Smooth muscle cell (in vitro differentiated cells): Measurements from ENCODE around the gene AKAP13. TPM values are rescaled to one million over a fixed set of nuclear protein-coding genes. Genes with fewer than 3 reads are reported as not detected.

ENCODE experiments used
- DNase-seq: peaks from one replicate; lab custom pipeline; 2025; ENCODE audit not compliant: unreplicated experiment; lab: John Stamatoyannopoulos, UW
- H2AFZ ChIP-seq: fragments of 200-600 bp; sonication (generic); 2 replicates; pipeline ENCODE4 v1.6.0; 2016; ENCODE audit warnings: antibody characterized with exemption, low read depth, mild to moderate bottlenecking
- H3F3A ChIP-seq: fragments of 200-600 bp; sonication (generic); 2 replicates; pipeline ENCODE4 v1.6.0; 2017; ENCODE audit warnings: antibody characterized with exemption, low read depth
- H3K27ac ChIP-seq: fragments of 200-600 bp; sonication (generic); 2 replicates; pipeline ENCODE4 v1.5.1; 2016; ENCODE audit warnings: low read depth, mild to moderate bottlenecking
- H3K27me3 ChIP-seq: fragments of 200-600 bp; sonication (generic); 2 replicates; pipeline ENCODE4 v1.6.1; 2016; ENCODE audit warnings: low read depth, mild to moderate bottlenecking
- H3K36me3 ChIP-seq: fragments of 200-600 bp; sonication (generic); 2 replicates; pipeline ENCODE4 v1.5.1; 2016; ENCODE audit warnings: low read depth
- H3K4me1 ChIP-seq: fragments of 200-600 bp; sonication (generic); 2 replicates; pipeline ENCODE4 v1.5.1; 2016; ENCODE audit warnings: low read depth
- H3K4me2 ChIP-seq: fragments of 200-600 bp; sonication (generic); 2 replicates; pipeline ENCODE4 v1.6.0; 2016; ENCODE audit warnings: mild to moderate bottlenecking
- H3K4me3 ChIP-seq: fragments of 200-600 bp; sonication (generic); 2 replicates; pipeline ENCODE4 v1.5.1; 2016; ENCODE audit warnings: mild to moderate bottlenecking
- H3K79me2 ChIP-seq: fragments of 200-600 bp; sonication (generic); 2 replicates; pipeline ENCODE4 v1.6.0; 2016; ENCODE audit warnings: low read depth, mild to moderate bottlenecking
- H3K9ac ChIP-seq: fragments of 200-600 bp; sonication (generic); 2 replicates; pipeline ENCODE4 v1.6.0; 2016; ENCODE audit warnings: low read depth
- H3K9me3 ChIP-seq: fragments of 200-600 bp; sonication (generic); replicated peaks from 2 replicates; pipeline ENCODE4 v1.5.1; 2016; ENCODE audit warnings: low read depth
- H4K20me1 ChIP-seq: fragments of 200-600 bp; sonication (generic); 2 replicates; pipeline ENCODE4 v1.6.0; 2016; ENCODE audit warnings: low read depth
- WGBS: methylation state at CpG from one replicate; pipeline ENCODE4 v1.1.7; 2016; ENCODE audit warnings: low lambda C conversion rate; 5-methylcytosine and 5-hydroxymethylcytosine counted together
- polyA plus RNA-seq: library from polyadenylated mRNA; unstranded; fragments of >200 nt; fragmentation: Nextera tagmentation; extraction: Ambion mirVana; gene quantifications from 2 replicates; pipeline ENCODE4 v1.2.1, GENCODE V29; 2016
- total RNA-seq: library from RNA; depleted of rRNA; stranded (reverse); fragments of >200 nt; gene quantifications from 2 replicates; pipeline ENCODE4 v1.2.3, GENCODE V29; 2014
- TF ChIP-seq, protein P1 (sequence below): fragments of 200-600 bp; sonication (generic); IDR thresholded peaks from 2 replicates; pipeline ENCODE4 v1.5.1; 2017; ENCODE audit warnings: borderline replicate concordance, mild to moderate bottlenecking, antibody characterized with exemption; ENCODE audit not compliant: insufficient read depth, poor library complexity, severe bottlenecking

Gene AKAP13
- total and polyA plus RNA-seq, 2 experiments from 2014 or later: 43.3 to 63.5 TPM

DNA sequence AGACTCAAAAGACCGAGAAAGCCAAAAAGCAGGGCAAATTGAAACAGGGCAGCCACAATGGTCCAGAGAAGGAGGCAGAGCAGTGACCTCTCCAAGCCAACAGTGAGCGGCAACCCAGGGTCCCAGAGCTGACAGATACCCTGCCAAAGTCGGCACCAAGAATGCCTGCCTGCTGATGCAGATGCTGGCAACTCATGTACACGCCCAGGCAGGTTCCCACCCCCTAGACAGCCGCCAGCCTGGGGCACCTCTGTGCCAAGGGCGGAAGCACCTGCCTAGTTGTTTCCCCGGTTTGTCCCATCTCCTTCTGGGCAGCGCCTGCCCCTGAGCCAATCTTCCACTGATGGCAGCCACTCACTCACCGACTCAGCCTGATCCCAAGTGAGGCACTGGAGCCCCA is 392.3 kb downstream of the AKAP13 start:
- no peak overlapping the region for H3K4me2 ChIP-seq
- WGBS: 97% methylated on average over 9 of the region's 9 CpGs
- no peaks in the 10 kb centered on the region for H3F3A ChIP-seq
- no peak for DNase-seq
- no peaks in the 10 kb centered on the region for H3K36me3 ChIP-seq
- H3K9ac ChIP-seq: no peak overlapping the region
- no peaks in the 10 kb centered on the region for H3K9me3 ChIP-seq
- peaks cover 28% of the 10 kb centered on the region for H3K79me2 ChIP-seq
- no peaks in the 10 kb centered on the region for H3K27me3 ChIP-seq
- TF ChIP-seq, protein P1, sequence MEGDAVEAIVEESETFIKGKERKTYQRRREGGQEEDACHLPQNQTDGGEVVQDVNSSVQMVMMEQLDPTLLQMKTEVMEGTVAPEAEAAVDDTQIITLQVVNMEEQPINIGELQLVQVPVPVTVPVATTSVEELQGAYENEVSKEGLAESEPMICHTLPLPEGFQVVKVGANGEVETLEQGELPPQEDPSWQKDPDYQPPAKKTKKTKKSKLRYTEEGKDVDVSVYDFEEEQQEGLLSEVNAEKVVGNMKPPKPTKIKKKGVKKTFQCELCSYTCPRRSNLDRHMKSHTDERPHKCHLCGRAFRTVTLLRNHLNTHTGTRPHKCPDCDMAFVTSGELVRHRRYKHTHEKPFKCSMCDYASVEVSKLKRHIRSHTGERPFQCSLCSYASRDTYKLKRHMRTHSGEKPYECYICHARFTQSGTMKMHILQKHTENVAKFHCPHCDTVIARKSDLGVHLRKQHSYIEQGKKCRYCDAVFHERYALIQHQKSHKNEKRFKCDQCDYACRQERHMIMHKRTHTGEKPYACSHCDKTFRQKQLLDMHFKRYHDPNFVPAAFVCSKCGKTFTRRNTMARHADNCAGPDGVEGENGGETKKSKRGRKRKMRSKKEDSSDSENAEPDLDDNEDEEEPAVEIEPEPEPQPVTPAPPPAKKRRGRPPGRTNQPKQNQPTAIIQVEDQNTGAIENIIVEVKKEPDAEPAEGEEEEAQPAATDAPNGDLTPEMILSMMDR: no peak
- no peaks in the 10 kb centered on the region for H3K4me1 ChIP-seq
- H2AFZ ChIP-seq: no peak overlapping the region
- H3K4me3 ChIP-seq: no peak overlapping the region
- no peak overlapping the region for H3K27ac ChIP-seq
- H4K20me1 ChIP-seq: peaks cover 75% of the 10 kb centered on the region

DNA sequence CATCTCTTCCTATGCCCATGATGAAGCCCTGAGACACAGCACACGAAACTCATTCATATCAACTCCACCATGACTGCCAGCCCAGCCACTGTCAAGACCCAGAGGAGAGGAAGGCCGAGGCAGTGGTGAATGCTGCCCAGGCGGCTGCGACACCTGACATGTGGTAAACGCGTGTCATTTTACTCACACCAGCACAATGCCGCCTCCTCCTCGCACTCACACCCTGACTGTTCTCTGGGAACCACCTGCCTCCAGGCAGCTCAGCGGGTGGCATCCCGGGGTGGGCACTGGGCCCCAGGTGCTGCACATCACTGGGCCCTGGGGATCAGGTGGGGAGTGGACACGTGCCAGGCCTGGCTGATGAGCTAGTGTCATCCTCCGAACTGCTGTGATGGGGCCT is 392.8 kb downstream of the AKAP13 start:
- H3K9me3 ChIP-seq: no peaks in the 10 kb centered on the region
- H3K27ac ChIP-seq: no peak overlapping the region
- H3K4me2 ChIP-seq: no peak overlapping the region
- no peaks in the 10 kb centered on the region for H3K4me1 ChIP-seq
- no peak overlapping the region for H3K9ac ChIP-seq
- no peaks in the 10 kb centered on the region for H3K27me3 ChIP-seq
- H3K36me3 ChIP-seq: no peaks in the 10 kb centered on the region
- H2AFZ ChIP-seq: no peak overlapping the region
- H3K79me2 ChIP-seq: peaks cover 32% of the 10 kb centered on the region
- DNase-seq: no peak
- H3F3A ChIP-seq: no peaks in the 10 kb centered on the region
- TF ChIP-seq, protein P1: no peak
- WGBS: 95% methylated on average over 11 of the region's 12 CpGs
- peaks cover 81% of the 10 kb centered on the region for H4K20me1 ChIP-seq
- H3K4me3 ChIP-seq: no peak overlapping the region

DNA sequence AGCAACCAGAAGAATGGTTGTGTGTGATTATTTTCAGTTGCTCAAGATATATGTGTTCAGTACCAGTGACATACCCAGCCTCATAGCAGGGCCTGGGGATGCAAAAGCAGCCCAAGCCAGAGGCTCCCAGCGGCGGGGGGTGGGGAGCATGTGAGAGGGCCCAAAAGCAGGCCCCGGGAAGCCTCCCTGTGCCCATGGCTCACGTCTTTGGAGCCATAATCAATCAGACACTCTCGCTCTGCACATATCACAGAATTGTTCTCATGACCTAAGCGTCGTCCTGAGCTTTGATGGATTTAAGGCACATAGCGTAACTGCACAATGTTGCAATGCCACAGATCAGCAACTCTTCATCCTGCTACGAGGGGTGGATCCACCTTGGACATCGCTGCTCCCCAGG is 393.6 kb downstream of the AKAP13 start:
- no peak overlapping the region for H3K4me2 ChIP-seq
- WGBS: 98% methylated on average over 10 of the region's 10 CpGs
- no peaks in the 10 kb centered on the region for H3K27me3 ChIP-seq
- no peaks in the 10 kb centered on the region for H3K4me1 ChIP-seq
- no peaks in the 10 kb centered on the region for H3K9me3 ChIP-seq
- no peak for DNase-seq
- no peak overlapping the region for H3K4me3 ChIP-seq
- H3K36me3 ChIP-seq: no peaks in the 10 kb centered on the region
- H3K27ac ChIP-seq: no peak overlapping the region
- H3K79me2 ChIP-seq: peaks cover 39% of the 10 kb centered on the region
- no peak overlapping the region for H3K9ac ChIP-seq
- H2AFZ ChIP-seq: no peak overlapping the region
- H4K20me1 ChIP-seq: peaks cover 88% of the 10 kb centered on the region
- H3F3A ChIP-seq: no peaks in the 10 kb centered on the region
- TF ChIP-seq, protein P1: no peak

DNA sequence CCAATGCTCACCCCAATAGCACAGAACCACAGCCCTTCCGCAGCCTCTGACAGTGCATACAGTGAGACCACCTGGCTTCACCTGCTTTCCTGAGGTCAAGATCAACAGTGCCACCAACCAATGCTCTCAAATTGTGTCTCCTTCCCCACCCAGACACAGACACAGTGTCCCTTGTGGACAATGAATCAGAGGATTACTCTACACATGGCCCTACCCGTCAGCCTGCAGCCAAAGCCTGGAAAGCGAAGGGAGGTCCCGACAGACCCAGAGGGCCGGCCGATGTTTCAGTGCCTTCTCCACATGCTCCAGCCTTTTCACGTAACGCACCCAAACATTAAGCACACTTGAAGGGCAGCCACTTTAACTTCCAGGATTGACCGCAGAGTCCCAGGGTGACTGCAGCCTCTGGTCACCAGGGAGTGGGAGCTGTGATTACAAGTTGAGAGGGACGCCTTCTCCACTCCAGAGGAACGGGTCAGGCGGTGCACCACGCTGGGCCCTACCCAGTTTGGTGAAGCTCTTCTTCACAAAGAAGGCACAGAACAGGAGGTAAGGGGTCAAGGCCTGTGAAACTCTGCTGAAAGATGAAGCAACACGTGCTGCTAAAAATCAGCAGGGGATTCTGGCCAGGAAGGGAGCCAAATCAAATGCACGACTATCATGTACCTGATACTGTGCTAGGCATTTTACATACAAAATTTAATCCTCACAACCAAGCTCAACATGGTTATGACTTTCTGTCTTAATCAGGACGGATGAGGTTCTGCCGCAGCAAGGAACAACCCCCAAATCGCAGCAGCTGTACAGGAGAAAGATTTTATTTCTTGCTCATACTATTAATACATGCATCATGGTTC is 397.1 kb downstream of the AKAP13 start:
- no peaks in the 10 kb centered on the region for H3K4me1 ChIP-seq
- no peaks in the 10 kb centered on the region for H3K36me3 ChIP-seq
- WGBS: 90% methylated on average over 18 of the region's 18 CpGs
- no peak overlapping the region for H2AFZ ChIP-seq
- H3F3A ChIP-seq: no peaks in the 10 kb centered on the region
- H3K27ac ChIP-seq: no peak overlapping the region
- H3K9me3 ChIP-seq: no peaks in the 10 kb centered on the region
- H3K27me3 ChIP-seq: no peaks in the 10 kb centered on the region
- H3K9ac ChIP-seq: no peak overlapping the region
- peaks cover 91% of the 10 kb centered on the region for H4K20me1 ChIP-seq
- H3K4me2 ChIP-seq: no peak overlapping the region
- peaks cover 56% of the 10 kb centered on the region for H3K79me2 ChIP-seq
- no peak overlapping the region for H3K4me3 ChIP-seq
- TF ChIP-seq, protein P1: no peak
- DNase-seq: no peak
